Tibial nerve (tissue), 4 donors: Measurements from ENCODE around the gene ZNF317. TPM values are rescaled to one million over a fixed set of nuclear protein-coding genes. Genes with fewer than 3 reads are reported as not detected.

Source experiments
- DNase-seq, 2 donors: peaks; one replicate each; pipeline ENCODE4 v3.0.0-alpha.2; 2019; ENCODE audit warnings: low spot score in 2 of 2
- H3K27ac ChIP-seq, 4 donors: fragments of 200-600 bp; sonication (generic) in 3 of 4; one replicate each; pipeline ENCODE4 v1.5.1; 2017 to 2019; ENCODE audit warnings: mild to moderate bottlenecking in 1 of 4
- H3K27me3 ChIP-seq, 2 donors: fragments of 200-600 bp; sonication (generic) in 1 of 2; one replicate each; pipeline versions ENCODE4 v1.5.1 to v1.6.0; 2017 to 2019
- H3K36me3 ChIP-seq, 3 donors: fragments of 200-600 bp; sonication (generic); one replicate each; pipeline ENCODE4 v1.5.1; 2018 to 2019
- H3K4me1 ChIP-seq, 4 donors: fragments of 200-600 bp; sonication (generic) in 3 of 4; one replicate each; pipeline ENCODE4 v1.5.1; 2017 to 2019
- H3K4me3 ChIP-seq, 4 donors: fragments of 200-600 bp; sonication (generic) in 3 of 4; one replicate each; pipeline ENCODE4 v1.5.1; 2017 to 2019; ENCODE audit warnings: mild to moderate bottlenecking in 1 of 4, moderate library complexity in 1 of 4
- H3K9me3 ChIP-seq, 4 donors: fragments of 200-600 bp; sonication (generic) in 3 of 4; one replicate each; pipeline ENCODE4 v1.5.1; 2017 to 2019
- EP300 ChIP-seq, 2 donors: sonication (generic); formaldehyde crosslinking; IDR thresholded peaks; one replicate each; pipeline ENCODE4 v1.6.1; 2017; ENCODE audit warnings: antibody characterized with exemption in 2 of 2, mild to moderate bottlenecking in 1 of 2
- POLR2A ChIP-seq, 2 donors: fragments of 450-650 bp; IDR thresholded peaks; one replicate each; pipeline ENCODE4 v1.6.1; 2017; ENCODE audit warnings: antibody characterized with exemption in 2 of 2, mild to moderate bottlenecking in 2 of 2, moderate library complexity in 2 of 2
- WGBS, 2 donors: methylation state at CpG; one replicate each; pipeline ENCODE4 v1.1.5; 2018; 5-methylcytosine and 5-hydroxymethylcytosine counted together
- total RNA-seq, 4 donors: library from RNA; depleted of rRNA; stranded (reverse); fragments of >200 nt; gene quantifications; one replicate each; pipeline ENCODE4 v1.1.0, GENCODE V29; 2016
- TF ChIP-seq, protein P1 (sequence below), 5 experiments: fragments of 200-600 bp in 3 of 5; fragments of 450-650 bp in 2 of 5; sonication (generic) in 3 of 5; IDR thresholded peaks; one replicate each; pipeline ENCODE4 v1.5.1; 2016 to 2019; ENCODE audit warnings: antibody characterized with exemption in 5 of 5, mild to moderate bottlenecking in 3 of 5, moderate library complexity in 2 of 5

The ZNF317 gene
- total RNA-seq, 4 donors from 2014 or later, result 15.5 to 20.5 (median 17.8) TPM

DNA sequence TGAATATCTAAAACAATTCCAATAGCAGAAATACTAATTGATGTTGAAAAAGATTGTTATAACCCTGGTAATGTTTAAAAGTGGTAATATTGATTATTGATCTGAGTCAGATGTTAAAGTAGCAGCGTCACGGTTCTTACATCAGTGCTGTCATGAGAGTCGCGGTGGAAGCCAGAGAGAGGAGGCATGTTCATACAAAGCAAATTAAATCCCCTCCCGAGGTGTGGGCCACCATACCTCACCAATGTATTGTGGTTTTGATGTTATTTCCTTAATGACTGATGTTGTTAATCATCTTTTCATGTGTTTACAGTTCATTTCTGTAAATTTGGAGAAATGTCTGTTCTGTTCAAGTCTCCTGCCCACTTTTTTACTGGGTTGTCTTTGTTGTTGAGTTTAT lies 11.2 kb downstream of the ZNF317 start:
- H3K4me3 ChIP-seq, result no peak overlapping the region
- peaks cover 0 to 71% (median 22%) of the 10 kb centered on the region in 4 donors for H3K9me3 ChIP-seq
- H3K27ac ChIP-seq, result no peak overlapping the region
- H3K4me1 ChIP-seq, result peaks cover 0 to 6% (median 0%) of the 10 kb centered on the region in 4 donors
- H3K36me3 ChIP-seq, result peaks cover 0 to 94% (median 5%) of the 10 kb centered on the region in 3 donors
- H3K27me3 ChIP-seq, result no peaks in the 10 kb centered on the region
- TF ChIP-seq, protein P1, sequence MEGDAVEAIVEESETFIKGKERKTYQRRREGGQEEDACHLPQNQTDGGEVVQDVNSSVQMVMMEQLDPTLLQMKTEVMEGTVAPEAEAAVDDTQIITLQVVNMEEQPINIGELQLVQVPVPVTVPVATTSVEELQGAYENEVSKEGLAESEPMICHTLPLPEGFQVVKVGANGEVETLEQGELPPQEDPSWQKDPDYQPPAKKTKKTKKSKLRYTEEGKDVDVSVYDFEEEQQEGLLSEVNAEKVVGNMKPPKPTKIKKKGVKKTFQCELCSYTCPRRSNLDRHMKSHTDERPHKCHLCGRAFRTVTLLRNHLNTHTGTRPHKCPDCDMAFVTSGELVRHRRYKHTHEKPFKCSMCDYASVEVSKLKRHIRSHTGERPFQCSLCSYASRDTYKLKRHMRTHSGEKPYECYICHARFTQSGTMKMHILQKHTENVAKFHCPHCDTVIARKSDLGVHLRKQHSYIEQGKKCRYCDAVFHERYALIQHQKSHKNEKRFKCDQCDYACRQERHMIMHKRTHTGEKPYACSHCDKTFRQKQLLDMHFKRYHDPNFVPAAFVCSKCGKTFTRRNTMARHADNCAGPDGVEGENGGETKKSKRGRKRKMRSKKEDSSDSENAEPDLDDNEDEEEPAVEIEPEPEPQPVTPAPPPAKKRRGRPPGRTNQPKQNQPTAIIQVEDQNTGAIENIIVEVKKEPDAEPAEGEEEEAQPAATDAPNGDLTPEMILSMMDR (IDR thresholded peaks at IDR 0.05), result no peak
- TF ChIP-seq POLR2A (IDR thresholded peaks at IDR 0.05) (no peak), EP300 (IDR thresholded peaks at IDR 0.05) (no peak)
- DNase-seq, result no peak
- WGBS, 2 donors, result 91 to 94% methylated on average over 5 of the region's 5 CpGs

DNA sequence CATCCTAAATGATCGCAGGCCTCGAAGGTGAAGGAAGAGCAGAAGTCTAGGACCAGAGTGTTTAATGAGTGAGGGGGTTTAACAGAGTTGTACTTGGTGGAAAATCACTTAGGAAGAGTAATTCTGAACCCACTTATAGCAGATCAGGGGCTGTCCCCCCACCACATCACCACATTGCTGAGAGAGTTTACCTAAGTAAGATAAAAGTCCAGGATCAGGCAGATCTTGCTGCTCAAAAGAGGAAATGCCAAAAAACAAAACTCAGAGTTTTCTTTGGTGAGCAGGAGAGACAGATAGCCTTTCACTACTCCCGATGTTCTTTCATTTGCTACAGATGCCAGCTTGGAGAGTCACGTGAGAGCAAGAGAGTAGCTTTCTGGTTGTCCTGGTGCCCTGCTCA lies 15.4 kb downstream of the ZNF317 start:
- no peak for DNase-seq
- Histone ChIP-seq H3K9me3 (peaks cover 0 to 92% (median 32%) of the 10 kb centered on the region in 4 donors), H3K36me3 (peaks cover 17 to 99% (median 40%) of the 10 kb centered on the region in 3 donors), H3K4me3 (no peak overlapping the region), H3K4me1 (peaks cover 0 to 3% (median 0%) of the 10 kb centered on the region in 4 donors), H3K27ac (no peak overlapping the region), H3K27me3 (no peaks in the 10 kb centered on the region)
- 96 to 100% methylated on average over 4 of the region's 4 CpGs for WGBS, 2 donors
- TF ChIP-seq, protein P1 (IDR thresholded peaks at IDR 0.05), result no peak
- TF ChIP-seq EP300 (IDR thresholded peaks at IDR 0.05) (no peak), POLR2A (IDR thresholded peaks at IDR 0.05) (no peak)

DNA sequence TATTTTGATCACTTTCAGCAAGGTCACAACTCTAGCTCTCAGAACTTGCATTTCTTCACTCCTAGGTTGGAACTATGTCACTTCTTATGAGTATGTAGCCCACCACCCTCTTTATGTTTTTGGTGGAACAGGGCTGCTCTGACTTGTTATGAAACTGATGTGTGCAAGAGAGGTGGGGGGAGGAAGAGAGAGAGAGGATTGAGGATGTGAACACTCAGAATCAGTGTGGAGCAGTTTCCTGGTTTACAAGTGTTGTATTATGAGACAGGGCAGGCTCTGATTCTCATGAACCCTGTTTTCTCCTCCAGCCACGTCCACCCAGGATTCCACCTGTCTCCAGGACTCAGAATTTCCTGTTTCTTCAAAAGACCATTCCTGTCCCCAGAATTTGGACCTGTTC lies 16.1 kb downstream of the ZNF317 start:
- Histone ChIP-seq H3K4me1 (no peaks in the 10 kb centered on the region), H3K9me3 (peaks cover 0 to 92% (median 33%) of the 10 kb centered on the region in 4 donors), H3K27me3 (no peaks in the 10 kb centered on the region), H3K4me3 (no peak overlapping the region), H3K36me3 (peaks cover 19 to 99% (median 47%) of the 10 kb centered on the region in 3 donors), H3K27ac (no peak overlapping the region)
- no peak for DNase-seq
- TF ChIP-seq, protein P1 (IDR thresholded peaks at IDR 0.05), result no peak
- no peak for TF ChIP-seq EP300 (IDR thresholded peaks at IDR 0.05)
- no peak for TF ChIP-seq POLR2A (IDR thresholded peaks at IDR 0.05)
- WGBS, 2 donors, result 86 to 100% methylated on average over 1 of the region's 1 CpG

DNA sequence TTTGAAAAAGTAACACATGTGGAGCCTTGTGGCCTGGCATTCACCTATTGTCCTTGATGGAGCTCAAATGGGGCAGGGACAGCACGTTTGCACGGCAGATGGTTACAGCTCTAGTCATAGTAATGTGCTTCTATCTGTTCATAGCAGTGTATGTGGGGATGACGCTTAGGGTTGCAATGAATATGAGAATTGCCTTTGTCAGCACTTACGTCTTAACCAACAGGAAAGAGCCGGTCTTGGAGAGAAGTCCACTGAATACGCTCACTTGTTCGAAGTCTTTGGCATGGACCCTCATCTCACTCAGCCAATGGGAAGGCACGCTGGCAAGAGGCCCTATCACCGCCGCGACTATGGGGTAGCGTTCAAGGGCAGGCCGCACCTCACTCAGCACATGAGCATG lies 19.7 kb downstream of the ZNF317 start:
- peaks cover 0 to 88% (median 28%) of the 10 kb centered on the region in 4 donors for H3K9me3 ChIP-seq
- peaks cover 28 to 100% (median 64%) of the 10 kb centered on the region in 3 donors for H3K36me3 ChIP-seq
- 96 to 98% methylated on average over 13 of the region's 13 CpGs for WGBS, 2 donors
- no peak for TF ChIP-seq POLR2A (IDR thresholded peaks at IDR 0.05)
- TF ChIP-seq, protein P1 (IDR thresholded peaks at IDR 0.05), result no peak
- TF ChIP-seq EP300 (IDR thresholded peaks at IDR 0.05), result no peak
- no peaks in the 10 kb centered on the region for H3K27me3 ChIP-seq
- no peaks in the 10 kb centered on the region for H3K4me1 ChIP-seq
- no peak overlapping the region for H3K4me3 ChIP-seq
- no peak for DNase-seq
- H3K27ac ChIP-seq, result no peak overlapping the region

DNA sequence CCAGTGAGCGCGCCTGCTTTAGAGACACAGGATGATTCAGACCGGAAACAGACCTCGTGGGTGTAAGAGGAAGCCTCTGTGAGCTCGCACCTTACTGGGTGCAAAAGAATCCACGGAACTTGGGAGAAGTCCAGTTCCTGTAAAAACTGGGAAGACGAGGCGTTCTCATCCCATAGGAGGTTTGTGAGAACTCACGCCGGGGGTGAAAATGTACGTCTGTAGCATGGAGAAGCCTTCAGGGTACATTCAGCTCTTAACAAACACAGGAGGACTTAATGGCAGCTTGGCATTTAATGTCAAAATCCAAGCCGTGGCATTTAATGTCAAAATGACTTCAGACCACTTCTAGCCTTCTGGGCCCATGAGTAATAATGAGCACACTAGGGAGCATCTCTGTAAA lies 21.2 kb downstream of the ZNF317 start:
- TF ChIP-seq, protein P1 (IDR thresholded peaks at IDR 0.05), result no peak
- TF ChIP-seq EP300 (IDR thresholded peaks at IDR 0.05), result no peak
- TF ChIP-seq POLR2A (IDR thresholded peaks at IDR 0.05), result no peak
- H3K4me3 ChIP-seq, result no peak overlapping the region
- no peaks in the 10 kb centered on the region for H3K27me3 ChIP-seq
- peaks cover 28 to 100% (median 59%) of the 10 kb centered on the region in 3 donors for H3K36me3 ChIP-seq
- no peak for DNase-seq
- H3K27ac ChIP-seq, result no peak overlapping the region
- peaks cover 0 to 84% (median 24%) of the 10 kb centered on the region in 4 donors for H3K9me3 ChIP-seq
- WGBS, 2 donors, result 96 to 97% methylated on average over 12 of the region's 12 CpGs
- no peaks in the 10 kb centered on the region for H3K4me1 ChIP-seq
